Measurements from ENCODE around the gene SLC35F4. TPM values are rescaled to one million over a fixed set of nuclear protein-coding genes. Genes with fewer than 3 reads are reported as not detected.

SLC35F4 gene
- total and polyA plus RNA-seq, 2 of the 8 experiments (the other 6 are each of a cell fraction or from before 2014, with no cell fraction given), result not detected

- Histone ChIP-seq H4K8ac (ENCODE audit: extremely low read depth, insufficient read depth, low read length) (no peak overlapping the region), H3K79me1 (ENCODE audit: low read depth, low read length) (no peaks in the 10 kb centered on the region), H3K4ac (replicated peaks; ENCODE audit: insufficient read length, low read depth, low read length) (no peak overlapping the region), H3K56ac (replicated peaks; ENCODE audit: insufficient read length, low read depth, low read length) (no peak overlapping the region), H2BK12ac (ENCODE audit: low read depth, low read length) (no peak overlapping the region), H2BK15ac (ENCODE audit: low read length) (no peak overlapping the region), H4K5ac (ENCODE audit: insufficient read length, low read depth, low read length) (no peak overlapping the region), H3K18ac (ENCODE audit: extremely low read depth, low read length) (no peak overlapping the region), H3K4me2 (ENCODE audit: insufficient read depth in 1 of 2, low read depth in 2 of 2, low read length in 2 of 2) (no peak overlapping the region), H4K20me1 (replicated peaks in 1 of 2; ENCODE audit: control insufficient read depth in 1 of 2, insufficient read depth in 2 of 2, low read length in 2 of 2) (peaks cover 0 to 2% of the 10 kb centered on the region in 2 experiments), H3K9ac (replicated peaks in 1 of 4; ENCODE audit: extremely low read depth in 1 of 4, low read depth in 3 of 4, low read length in 3 of 4) (no peak overlapping the region), H3K4me3 (ENCODE audit: extremely low read depth in 1 of 4, insufficient read depth in 2 of 4, low read depth in 3 of 4, low read length in 4 of 4) (no peak overlapping the region), H3K14ac (ENCODE audit: insufficient read length) (no peak overlapping the region), H3K9me3 (ENCODE audit: insufficient read depth in 2 of 2, low read depth in 1 of 2, low read length in 1 of 2) (no peaks in the 10 kb centered on the region), H3K23me2 (ENCODE audit: low read depth, low read length) (no peaks in the 10 kb centered on the region), H3K27me3 (replicated peaks in 1 of 4; ENCODE audit: control insufficient read depth in 3 of 4, extremely low read depth in 1 of 4, insufficient read depth in 3 of 4, low read length in 3 of 4) (no peaks in the 10 kb centered on the region), H2BK20ac (ENCODE audit: low read length) (no peak overlapping the region), H2BK5ac (ENCODE audit: low read depth, low read length) (no peak overlapping the region), H3K79me2 (ENCODE audit: control insufficient read depth in 1 of 2, insufficient read depth in 2 of 2, low read length in 2 of 2) (no peaks in the 10 kb centered on the region), H2AK5ac (ENCODE audit: low read depth, low read length) (no peak overlapping the region), H3K27ac (ENCODE audit: low read depth, low read length) (no peak overlapping the region), H2BK120ac (replicated peaks; ENCODE audit: low read depth, low read length) (no peak overlapping the region), H3K4me1 (replicated peaks in 1 of 4; ENCODE audit: control insufficient read depth in 3 of 4, insufficient read depth in 4 of 4, low read length in 3 of 4) (no peaks in the 10 kb centered on the region), H3K23ac (ENCODE audit: insufficient read length) (no peak overlapping the region), H4K91ac (replicated peaks; ENCODE audit: insufficient read length, low read length) (no peak overlapping the region), H2AFZ (ENCODE audit: low read length) (no peak overlapping the region), H3K36me3 (ENCODE audit: control insufficient read depth in 2 of 4, insufficient read depth in 4 of 4, low read length in 3 of 4) (no peaks in the 10 kb centered on the region)
- FAIRE-seq, result no peak
- no peak for TF ChIP-seq CREB1 (IDR thresholded peaks at IDR 0.05)
- TF ChIP-seq KDM1A (IDR thresholded peaks at IDR 0.05; ENCODE audit: borderline replicate concordance, low read length), result no peak
- TF ChIP-seq SP4 (IDR thresholded peaks at IDR 0.05; ENCODE audit: low read length), result no peak
- TF ChIP-seq JUND (IDR thresholded peaks at IDR 0.05; ENCODE audit: low read length), result no peak
- TF ChIP-seq MAFK (IDR thresholded peaks at IDR 0.05; ENCODE audit: low read depth, low read length), result no peak
- no peak for TF ChIP-seq ASH2L (IDR thresholded peaks at IDR 0.05; ENCODE audit: low read length)
- no peak for TF ChIP-seq SIN3A (conservative IDR thresholded peaks at IDR 0.05 in 1 of 2, IDR thresholded peaks at IDR 0.05 in 1 of 2; ENCODE audit: low read depth in 1 of 2, low read length in 2 of 2)
- TF ChIP-seq CBX5 (IDR thresholded peaks at IDR 0.05; ENCODE audit: low read depth, low read length), result no peak
- TF ChIP-seq SUZ12 (IDR thresholded peaks at IDR 0.05; ENCODE audit: low read length), result no peak
- TF ChIP-seq BRCA1 (IDR thresholded peaks at IDR 0.05; ENCODE audit: low read depth, low read length), result no peak
- CTCF ChIA-PET (ENCODE audit: partially characterized antibody), result interaction anchor here (1.2 to 1.9 kb wide), 2 partner anchors 127 to 225 kb away, joined by 3 to 4 read pairs; no protein-coding TSS in a partner anchor
- POLR2A ChIA-PET (ENCODE audit: partially characterized antibody), result no interaction called here
- DNase-seq (ENCODE audit: low read depth in 1 of 2, low spot score in 2 of 2), result no peak
- WGBS, 2 experiments (ENCODE audit: extremely low coverage in 1 of 2, insufficient coverage in 1 of 2, insufficient read length in 1 of 2, insufficient replicate concordance in 2 of 2, low coverage in 1 of 2, low lambda C conversion rate in 2 of 2, missing lambda C conversion rate in 1 of 2), result 86% methylated on average over 2 of the region's 2 CpGs; no CpG with 5 or more reads in 1 of the 2 experiments
Measured at GRCh38 chr14:57660208-57660607, 205.7 kb downstream of the SLC35F4 start.
